Thoracic aorta (tissue), 2 donors: ENCODE results near the gene MCF2L. TPM values are rescaled to one million over a fixed set of nuclear protein-coding genes. Genes with fewer than 3 reads are reported as not detected.

Source experiments
- ATAC-seq: fragments of 150-250 bp; one replicate; pipeline ENCODE4 v1.8.0; 2017; ENCODE audit warnings: low read depth; ENCODE audit not compliant: insufficient number of reproducible peaks, low FRiP score
- DNase-seq: peaks from one replicate; pipeline ENCODE4 v3.0.0-alpha.2; 2020; ENCODE audit warnings: low spot score
- H3K27ac ChIP-seq, 2 donors: fragments of 200-600 bp; sonication (generic); 1 replicate in 1 of 2; 2 replicates in 1 of 2; pipeline ENCODE4 v1.5.1; 2016; ENCODE audit warnings: mild to moderate bottlenecking in 2 of 2, moderate library complexity in 2 of 2
- H3K27me3 ChIP-seq: fragments of 200-600 bp; sonication (generic); replicated peaks from 2 replicates; pipeline ENCODE4 v1.6.0; 2016; ENCODE audit warnings: mild to moderate bottlenecking; ENCODE audit not compliant: insufficient read depth
- H3K36me3 ChIP-seq: fragments of 200-600 bp; sonication (generic); one replicate; pipeline ENCODE4 v1.5.1; 2016
- H3K4me1 ChIP-seq, 2 donors: fragments of 200-600 bp; sonication (generic); 1 replicate in 1 of 2; 2 replicates in 1 of 2; pipeline versions ENCODE4 v1.5.1 to v1.6.0; 2016; ENCODE audit warnings: low read depth in 2 of 2, mild to moderate bottlenecking in 1 of 2; ENCODE audit not compliant: control insufficient read depth in 1 of 2
- H3K4me3 ChIP-seq: fragments of 200-600 bp; sonication (generic); 2 replicates; pipeline ENCODE4 v1.5.1; 2016; ENCODE audit warnings: mild to moderate bottlenecking
- H3K9me3 ChIP-seq: fragments of 200-600 bp; sonication (generic); 2 replicates; pipeline ENCODE4 v1.5.1; 2016
- total RNA-seq, 2 donors: library from RNA; depleted of rRNA; stranded (reverse); fragments of >200 nt; gene quantifications; one replicate each; pipeline versions ENCODE4 v1.1.0 to v1.2.3, GENCODE V29; 2016
- TF ChIP-seq, protein P1 (sequence below): fragments of 200-600 bp; sonication (generic); IDR thresholded peaks from one replicate; pipeline ENCODE4 v1.5.1; 2019; ENCODE audit warnings: antibody characterized with exemption

The MCF2L gene
- total RNA-seq, 2 donors from 2014 or later, result 34.9 to 49.2 TPM

DNA sequence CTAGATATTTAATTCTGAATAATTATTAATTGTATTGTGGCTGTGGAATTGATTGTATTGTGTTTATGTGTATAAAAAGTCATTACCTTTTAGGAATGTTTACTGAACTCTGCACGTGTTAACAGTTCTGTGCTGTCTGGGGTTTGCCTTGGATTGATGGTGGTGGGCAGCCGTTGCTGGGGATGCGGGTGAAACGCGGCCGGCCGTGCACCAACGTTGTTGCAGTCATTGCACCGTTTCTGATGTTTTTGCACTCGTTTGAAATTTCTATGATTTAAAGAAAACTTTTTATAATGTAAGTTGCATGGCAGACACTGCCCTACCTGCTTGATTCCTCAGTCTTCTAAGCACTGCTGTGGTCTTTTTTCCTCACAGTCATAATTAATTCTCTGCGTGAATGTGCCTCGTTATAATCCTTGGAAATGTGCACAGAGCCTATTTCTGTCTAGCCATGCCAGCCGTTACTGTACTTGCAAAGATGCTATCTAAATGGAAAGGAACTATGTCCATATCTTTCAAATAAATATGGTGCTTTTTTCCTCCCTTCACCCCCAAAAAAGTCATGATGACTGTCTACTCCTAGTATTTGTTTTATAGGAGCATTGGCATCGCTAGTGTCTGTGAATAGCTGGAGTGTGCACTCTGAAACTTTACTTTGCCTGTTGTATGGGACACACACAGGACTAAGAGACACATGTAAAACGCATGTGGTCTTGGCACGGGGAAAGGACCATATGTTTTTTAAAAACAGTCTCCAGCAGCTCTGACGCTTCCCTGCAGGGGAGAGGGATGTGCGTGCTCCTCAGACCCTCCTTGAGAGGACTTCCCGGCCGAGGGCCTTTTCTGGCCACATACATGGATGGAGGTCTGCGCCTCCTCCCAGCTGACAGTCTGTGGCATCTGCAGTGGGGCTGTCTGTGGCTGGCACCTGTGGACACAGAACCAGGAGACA, 40.7 kb upstream of the MCF2L start:
- no peaks in the 10 kb centered on the region for H3K9me3 ChIP-seq
- no peak overlapping the region for H3K4me3 ChIP-seq
- ATAC-seq (no peak), DNase-seq (no peak)
- H3K4me1 ChIP-seq, result peaks cover 2 to 9% of the 10 kb centered on the region in 2 donors
- H3K27ac ChIP-seq, result no peak overlapping the region
- no peaks in the 10 kb centered on the region for H3K36me3 ChIP-seq
- TF ChIP-seq, protein P1, sequence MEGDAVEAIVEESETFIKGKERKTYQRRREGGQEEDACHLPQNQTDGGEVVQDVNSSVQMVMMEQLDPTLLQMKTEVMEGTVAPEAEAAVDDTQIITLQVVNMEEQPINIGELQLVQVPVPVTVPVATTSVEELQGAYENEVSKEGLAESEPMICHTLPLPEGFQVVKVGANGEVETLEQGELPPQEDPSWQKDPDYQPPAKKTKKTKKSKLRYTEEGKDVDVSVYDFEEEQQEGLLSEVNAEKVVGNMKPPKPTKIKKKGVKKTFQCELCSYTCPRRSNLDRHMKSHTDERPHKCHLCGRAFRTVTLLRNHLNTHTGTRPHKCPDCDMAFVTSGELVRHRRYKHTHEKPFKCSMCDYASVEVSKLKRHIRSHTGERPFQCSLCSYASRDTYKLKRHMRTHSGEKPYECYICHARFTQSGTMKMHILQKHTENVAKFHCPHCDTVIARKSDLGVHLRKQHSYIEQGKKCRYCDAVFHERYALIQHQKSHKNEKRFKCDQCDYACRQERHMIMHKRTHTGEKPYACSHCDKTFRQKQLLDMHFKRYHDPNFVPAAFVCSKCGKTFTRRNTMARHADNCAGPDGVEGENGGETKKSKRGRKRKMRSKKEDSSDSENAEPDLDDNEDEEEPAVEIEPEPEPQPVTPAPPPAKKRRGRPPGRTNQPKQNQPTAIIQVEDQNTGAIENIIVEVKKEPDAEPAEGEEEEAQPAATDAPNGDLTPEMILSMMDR, result no peak
- H3K27me3 ChIP-seq, result no peaks in the 10 kb centered on the region

GRCh38 chr13:112928972-112929782, 39.8 kb upstream of the MCF2L start:
- Histone ChIP-seq H3K27me3 (no peaks in the 10 kb centered on the region), H3K27ac (no peak overlapping the region), H3K4me3 (no peak overlapping the region), H3K4me1 (peaks cover 2 to 9% of the 10 kb centered on the region in 2 donors), H3K36me3 (no peaks in the 10 kb centered on the region), H3K9me3 (no peaks in the 10 kb centered on the region)
- TF ChIP-seq, protein P1, result no peak
- no peak for ATAC-seq
- DNase-seq, result no peak

DNA sequence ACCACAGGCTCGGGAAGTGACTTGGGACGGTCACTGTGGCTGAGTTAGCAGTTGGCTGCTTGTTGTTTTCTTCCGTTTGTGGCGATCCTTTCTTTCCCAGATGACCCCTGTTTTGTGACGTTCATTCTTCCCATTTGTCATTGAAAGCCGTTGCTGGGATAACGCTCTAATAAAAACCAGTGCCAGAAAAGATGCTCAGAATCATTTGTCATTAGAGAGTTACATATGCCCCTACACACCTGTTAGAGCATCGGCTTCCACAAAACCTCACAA, 39.3 kb upstream of the MCF2L start:
- TF ChIP-seq, protein P1, result no peak
- peaks cover 2 to 9% of the 10 kb centered on the region in 2 donors for H3K4me1 ChIP-seq
- ATAC-seq (no peak), DNase-seq (no peak)
- no peaks in the 10 kb centered on the region for H3K9me3 ChIP-seq
- H3K4me3 ChIP-seq, result no peak overlapping the region
- no peaks in the 10 kb centered on the region for H3K36me3 ChIP-seq
- no peak overlapping the region for H3K27ac ChIP-seq
- H3K27me3 ChIP-seq, result no peaks in the 10 kb centered on the region

DNA sequence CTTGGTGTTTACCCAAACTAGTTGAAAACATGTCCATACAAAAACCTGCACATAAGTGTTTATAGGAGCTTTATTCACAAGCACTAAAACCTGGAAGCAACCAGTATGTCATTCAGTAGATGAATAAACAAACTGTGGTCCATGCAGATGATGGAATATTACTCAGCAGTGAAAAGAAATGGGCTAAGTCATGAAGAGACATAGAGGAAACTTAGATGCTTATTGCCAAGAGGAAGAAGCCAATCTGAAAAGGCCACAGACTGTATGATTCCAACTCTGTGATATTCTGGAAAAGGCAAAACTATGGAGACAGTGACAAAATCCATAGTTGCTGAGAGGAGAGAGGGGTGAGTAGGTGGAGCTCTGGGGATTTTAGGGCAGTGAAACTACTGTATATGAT, 38.8 kb upstream of the MCF2L start:
- Histone ChIP-seq H3K4me1 (peaks cover 2 to 9% of the 10 kb centered on the region in 2 donors), H3K9me3 (no peaks in the 10 kb centered on the region), H3K27ac (no peak overlapping the region), H3K36me3 (no peaks in the 10 kb centered on the region), H3K4me3 (no peak overlapping the region), H3K27me3 (no peaks in the 10 kb centered on the region)
- DNase-seq, result no peak
- TF ChIP-seq, protein P1, result no peak
- no peak for ATAC-seq
